ENCODE data around the gene MCM7.

The MCM7 gene

GRCh38 chr7:100065452-100066186 lies 35.6 kb downstream of the MCM7 start:
- DNase-seq = no peak

GRCh38 chr7:100064162-100064561 lies 37.0 kb downstream of the MCM7 start:
- no peak for DNase-seq

- DNase-seq = no peak
Measured at GRCh38 chr7:100063376-100063775, 37.8 kb downstream of the MCM7 start.

GRCh38 chr7:100061518-100062193 lies 39.5 kb downstream of the MCM7 start:
- no peak for DNase-seq

- DNase-seq = no peak
Measured at GRCh38 chr7:100059251-100059739, 41.9 kb downstream of the MCM7 start.

GRCh38 chr7:100057006-100057405 lies 44.2 kb downstream of the MCM7 start:
- DNase-seq = no peak

- peak; percentile 52 for DNase-seq
Measured at GRCh38 chr7:100053215-100053614, 48.0 kb downstream of the MCM7 start.

GRCh38 chr7:100051611-100052010 lies 49.6 kb downstream of the MCM7 start:
- DNase-seq = no peak

- peak; percentile 84 for DNase-seq
Measured at GRCh38 chr7:100049441-100050291, 51.5 kb downstream of the MCM7 start, which contains the start of gene ZSCAN21. Gene ZSCAN21, plus strand, starts transcription at chr7:100049774. Its CDS starts 7,233 bp downstream, at chr7:100057007.

- DNase-seq = no peak
Measured at GRCh38 chr7:100048680-100049079, 52.5 kb downstream of the MCM7 start.

GRCh38 chr7:100044718-100045117 lies 56.5 kb downstream of the MCM7 start:
- DNase-seq = no peak
